ENCODE data around the gene PIGBOS1. TPM values are rescaled to one million over a fixed set of nuclear protein-coding genes. Genes with fewer than 3 reads are reported as not detected.
"Not testable (repeated sequence)": the region's sequence is repeated elsewhere in the genome, so short reads cannot be mapped to it uniquely, and the experiment has no call there.

The PIGBOS1 gene
- total RNA-seq, 1 experiment from 2014 or later: 11.7 TPM

DNA sequence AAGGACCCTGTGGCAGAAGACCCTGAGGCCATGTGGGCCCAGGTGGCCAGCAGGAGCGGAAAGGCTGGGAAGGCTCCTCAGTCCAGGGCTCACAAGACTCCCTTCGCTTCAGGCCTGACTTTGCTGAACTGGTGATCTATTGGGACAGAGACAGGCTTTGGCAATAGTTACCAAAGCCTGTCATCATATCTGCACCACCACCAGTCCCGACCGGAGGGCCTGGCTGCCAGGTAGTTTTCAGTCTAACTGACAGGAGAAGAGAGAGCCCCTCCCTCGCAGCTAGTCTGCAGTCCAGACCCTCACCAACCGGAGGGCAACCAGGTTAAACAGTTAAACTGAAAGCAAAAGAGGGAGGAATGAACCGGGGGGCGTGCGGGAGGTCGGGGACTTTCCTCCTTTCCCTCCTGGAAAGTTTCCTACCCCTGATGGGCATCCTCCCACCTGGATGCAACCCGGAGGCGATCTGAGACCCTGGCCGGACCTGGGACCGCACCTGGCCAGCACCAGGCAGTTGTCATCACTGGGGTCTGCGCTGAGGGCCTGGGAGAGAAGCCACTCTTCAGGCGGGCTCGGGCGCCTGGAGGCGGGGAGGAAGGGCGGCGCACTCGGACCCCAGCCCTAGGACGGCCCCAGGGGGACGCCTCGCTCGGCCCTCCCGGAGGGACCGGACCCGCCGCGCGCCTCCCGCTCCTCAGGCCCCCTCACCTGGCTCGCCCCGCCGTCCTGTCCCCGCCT, 29.7 kb downstream of the PIGBOS1 start:
- no peak for TF ChIP-seq CTCF (IDR thresholded peaks at IDR 0.05; ENCODE audit: insufficient read depth in 1 of 2, low read depth in 1 of 2, low read length in 1 of 2, severe bottlenecking in 1 of 2, unreplicated experiment in 1 of 2)
- Mint-ChIP-seq H3K4me1 (ENCODE audit: low read depth, unreplicated experiment) (no peaks in the 10 kb centered on the region), H3K27ac (ENCODE audit: unreplicated experiment) (no peak overlapping the region), H3K36me3 (ENCODE audit: insufficient read depth, unreplicated experiment) (no peaks in the 10 kb centered on the region), H3K9me3 (ENCODE audit: unreplicated experiment) (no peaks in the 10 kb centered on the region), H3K27me3 (ENCODE audit: insufficient read depth, unreplicated experiment) (no peaks in the 10 kb centered on the region), H3K4me3 (ENCODE audit: unreplicated experiment) (peak overlapping the region; percentile 82)
- peak overlapping the region; percentile 86 for H3K4me3 ChIP-seq (ENCODE audit: low read depth, low read length)
- CTCF ChIA-PET: no interaction called here
- no peaks in the 10 kb centered on the region for H3K27me3 ChIP-seq (replicated peaks; ENCODE audit: control insufficient read depth, insufficient read depth, low read length)
- no peaks in the 10 kb centered on the region for H3K36me3 ChIP-seq (ENCODE audit: control insufficient read depth, insufficient read depth, low read length)
- BruUV-seq (replicated peaks): no TSS peak
- POLR2A ChIA-PET: no interaction called here
- no peaks in the 10 kb centered on the region for H3K9me3 ChIP-seq
- peak; percentile 34 to 38 for DNase-seq
- H3K4me1 ChIP-seq: no peaks in the 10 kb centered on the region; the same call in 1 of the 2 replicates
- intact Hi-C loops (cut with micrococcal nuclease; ENCODE audit: unreplicated experiment): no loop called here

DNA sequence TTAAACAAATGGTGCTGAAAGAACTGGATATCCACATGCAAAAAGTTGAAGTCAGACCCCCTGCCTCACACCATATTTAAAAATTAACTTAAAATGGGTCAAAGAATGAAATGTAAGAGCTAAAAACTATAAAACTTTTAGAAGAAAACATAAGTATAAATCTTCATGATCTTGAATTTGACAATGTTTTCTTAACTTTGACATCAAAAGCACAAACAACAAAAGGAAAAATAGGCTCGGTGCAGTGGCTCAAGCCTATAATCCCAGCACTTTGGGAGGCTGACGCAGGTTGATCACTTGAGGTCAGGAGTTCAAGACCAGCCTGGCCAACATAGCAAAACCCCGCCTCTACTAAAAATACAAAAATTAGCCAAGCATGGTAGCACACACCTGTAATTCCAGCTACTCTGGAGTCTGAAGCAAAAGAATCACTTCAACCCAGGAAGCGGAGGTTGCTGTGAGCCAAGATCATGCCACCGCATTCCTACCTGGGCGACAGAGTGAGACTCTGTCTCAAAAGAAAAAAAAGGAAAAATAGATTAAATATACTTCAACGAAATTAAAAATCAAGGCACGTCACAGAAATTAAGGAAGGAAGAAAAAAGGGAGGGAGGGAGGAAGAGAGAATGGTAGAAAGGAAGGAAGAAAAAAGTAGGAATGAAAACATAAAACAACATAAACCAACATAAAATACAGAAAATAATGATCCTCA, 30.8 kb downstream of the PIGBOS1 start:
- Mint-ChIP-seq H3K36me3 (ENCODE audit: insufficient read depth, unreplicated experiment) (no peaks in the 10 kb centered on the region), H3K4me1 (ENCODE audit: low read depth, unreplicated experiment) (no peaks in the 10 kb centered on the region), H3K27me3 (ENCODE audit: insufficient read depth, unreplicated experiment) (no peaks in the 10 kb centered on the region), H3K27ac (ENCODE audit: unreplicated experiment) (no peak overlapping the region), H3K9me3 (ENCODE audit: unreplicated experiment) (no peaks in the 10 kb centered on the region), H3K4me3 (ENCODE audit: unreplicated experiment) (peak overlapping the region; percentile 82)
- intact Hi-C loops (cut with micrococcal nuclease; ENCODE audit: unreplicated experiment): no loop called here
- TSS peak; percentile 29 for BruUV-seq (replicated peaks)
- no peak overlapping the region for H3K4me3 ChIP-seq (ENCODE audit: low read depth, low read length)
- H3K27me3 ChIP-seq (replicated peaks; ENCODE audit: control insufficient read depth, insufficient read depth, low read length): no peaks in the 10 kb centered on the region
- H3K4me1 ChIP-seq: no peaks in the 10 kb centered on the region; the same call in 1 of the 2 replicates
- H3K36me3 ChIP-seq (ENCODE audit: control insufficient read depth, insufficient read depth, low read length): no peaks in the 10 kb centered on the region
- no peak for TF ChIP-seq CTCF (IDR thresholded peaks at IDR 0.05; ENCODE audit: insufficient read depth in 1 of 2, low read depth in 1 of 2, low read length in 1 of 2, severe bottlenecking in 1 of 2, unreplicated experiment in 1 of 2)
- POLR2A ChIA-PET: no interaction called here
- H3K9me3 ChIP-seq: no peaks in the 10 kb centered on the region
- DNase-seq: no peak
- CTCF ChIA-PET: no interaction called here

DNA sequence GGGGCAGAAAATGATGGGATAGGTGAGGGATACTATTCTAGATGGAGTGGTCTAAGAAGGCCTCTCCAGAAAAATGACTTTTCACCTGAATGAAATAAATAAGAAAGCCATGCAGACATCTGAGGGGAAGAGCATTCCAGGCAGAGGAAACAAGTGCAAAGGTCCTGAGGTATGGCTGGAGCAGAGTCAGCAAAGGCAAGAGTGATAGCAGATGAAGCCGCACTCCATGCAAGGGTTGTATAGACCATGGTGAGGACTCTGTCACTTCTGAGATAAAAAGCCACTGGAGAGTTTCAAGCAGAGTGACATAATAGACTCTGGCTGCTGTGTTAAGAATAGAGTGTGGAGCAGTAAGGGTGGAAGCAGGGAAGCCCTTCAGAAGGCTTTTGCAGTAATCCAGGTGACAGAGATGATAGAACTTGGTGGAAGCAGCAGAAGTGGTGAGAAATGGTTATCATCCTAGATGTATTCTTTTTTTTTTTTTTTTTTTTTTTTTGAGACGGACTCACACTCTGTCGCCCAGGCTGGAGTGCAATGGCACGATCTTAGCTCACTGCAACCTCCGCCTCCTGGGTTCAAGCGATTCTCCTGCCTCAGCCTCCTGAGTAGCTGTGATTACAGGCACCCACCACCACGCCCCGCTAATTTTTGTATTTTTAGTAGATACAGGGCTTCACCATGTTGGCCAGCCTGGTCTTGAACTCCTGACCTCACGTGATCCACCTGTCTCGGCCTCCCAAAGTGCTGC, 32.3 kb downstream of the PIGBOS1 start:
- BruUV-seq (replicated peaks); H3K9me3 Mint-ChIP-seq (ENCODE audit: unreplicated experiment); H3K9me3 ChIP-seq; H3K4me1 ChIP-seq; DNase-seq; H3K27ac Mint-ChIP-seq (ENCODE audit: unreplicated experiment); H3K27me3 Mint-ChIP-seq (ENCODE audit: insufficient read depth, unreplicated experiment); H3K27me3 ChIP-seq (replicated peaks; ENCODE audit: control insufficient read depth, insufficient read depth, low read length); H3K4me3 Mint-ChIP-seq (ENCODE audit: unreplicated experiment); H3K36me3 Mint-ChIP-seq (ENCODE audit: insufficient read depth, unreplicated experiment); intact Hi-C loops (cut with micrococcal nuclease; ENCODE audit: unreplicated experiment); H3K36me3 ChIP-seq (ENCODE audit: control insufficient read depth, insufficient read depth, low read length); POLR2A ChIA-PET; H3K4me1 Mint-ChIP-seq (ENCODE audit: low read depth, unreplicated experiment); H3K4me3 ChIP-seq (ENCODE audit: low read depth, low read length): not testable (repeated sequence)
- CTCF ChIA-PET: interaction anchor here (0.7 kb wide), 1 partner anchor 1451 kb away, joined by 7 read pairs; no protein-coding TSS in a partner anchor
